ENCODE measurements around the gene MTUS2.
A peak's percentile ranks its signal among the peaks of the same experiment; 100 is the strongest.
"Not testable (repeated sequence)": the region's sequence is repeated elsewhere in the genome, so short reads cannot be mapped to it uniquely, and the experiment has no call there.

Gene MTUS2

DNA sequence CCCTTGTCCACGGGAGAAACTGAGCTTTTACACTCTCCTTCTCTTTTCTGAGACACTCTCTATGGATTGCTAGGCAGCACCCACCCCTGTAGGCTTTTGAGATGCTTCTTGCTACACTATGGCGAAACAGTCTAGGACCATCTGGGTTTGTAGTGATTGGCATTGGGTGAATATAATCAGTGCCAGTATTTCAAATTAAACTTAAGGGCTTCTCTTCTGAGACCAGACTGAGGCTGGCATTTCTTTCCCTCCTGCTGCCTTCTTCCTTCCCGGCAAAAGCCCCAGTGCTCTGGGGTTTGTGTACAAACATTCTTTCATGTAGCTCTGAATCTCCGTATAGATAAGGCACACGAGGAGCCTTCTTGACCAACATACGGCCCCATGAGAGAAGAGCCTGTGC, 498.6 kb downstream of the MTUS2 start:
- DNase-seq (ENCODE audit: low read depth) = no peak

DNA sequence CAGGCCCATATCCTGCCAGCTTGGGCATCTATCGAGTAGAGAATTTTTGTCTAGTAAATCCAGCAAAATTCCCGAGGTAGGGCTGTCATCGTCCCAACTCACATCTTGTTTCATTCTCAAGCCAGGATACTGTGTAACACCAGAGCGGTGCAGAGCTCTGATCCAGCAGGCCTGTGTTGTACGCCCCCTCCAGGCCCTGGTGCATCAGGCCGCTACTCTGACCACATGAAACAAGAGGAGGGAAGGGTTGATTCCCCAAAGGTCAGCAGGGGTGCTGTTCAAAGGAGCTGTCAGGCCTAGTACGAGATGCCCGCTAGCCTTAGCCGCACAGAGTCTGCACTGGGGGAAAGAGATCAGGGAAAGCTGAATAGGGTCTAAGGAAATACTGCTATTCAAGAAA, 499.3 kb downstream of the MTUS2 start:
- no peak for DNase-seq (ENCODE audit: low read depth)

DNA sequence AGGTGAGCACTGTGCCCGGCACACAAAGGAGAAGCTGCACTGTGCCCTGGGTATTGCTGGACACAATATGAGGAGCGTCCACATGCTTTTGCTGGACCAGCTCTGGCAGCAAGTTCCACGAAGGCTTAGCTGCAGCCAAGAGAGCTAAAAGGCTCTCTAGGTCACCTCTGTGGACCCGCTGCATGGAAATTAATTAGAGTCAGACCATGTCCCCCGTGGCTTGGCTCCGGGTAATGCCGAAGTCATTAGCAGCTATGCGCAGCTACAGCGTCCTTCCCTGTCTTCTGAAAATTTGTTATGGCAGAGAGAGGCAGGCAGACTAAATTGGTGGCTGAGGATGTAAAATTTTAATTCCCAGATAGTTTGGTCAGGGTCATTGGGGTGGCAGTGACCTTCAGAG, 503.8 kb downstream of the MTUS2 start:
- DNase-seq (ENCODE audit: low read depth) = no peak

DNA sequence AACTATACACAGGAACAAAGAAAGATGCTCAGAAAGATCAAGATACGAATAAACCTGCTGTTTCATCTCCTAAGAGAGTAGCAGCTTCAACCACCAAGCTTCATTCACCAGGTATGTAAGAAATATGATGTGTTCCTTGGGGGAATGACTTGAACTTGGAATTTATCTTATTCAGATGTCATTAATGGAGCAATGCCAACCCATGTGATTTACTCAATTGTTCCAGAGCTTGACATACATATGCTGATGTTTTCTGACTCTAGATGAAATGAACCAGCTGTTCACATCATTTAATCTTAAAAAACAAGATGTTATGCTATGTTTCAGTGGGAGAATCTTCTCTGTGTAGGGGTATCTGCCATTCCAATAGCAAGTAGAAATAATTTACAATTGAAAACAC, 504.5 kb downstream of the MTUS2 start:
- no peak for DNase-seq (ENCODE audit: low read depth)

GRCh38 chr13:29328501-29328900, 508.4 kb downstream of the MTUS2 start:
- no peak for DNase-seq (ENCODE audit: low read depth)

DNA sequence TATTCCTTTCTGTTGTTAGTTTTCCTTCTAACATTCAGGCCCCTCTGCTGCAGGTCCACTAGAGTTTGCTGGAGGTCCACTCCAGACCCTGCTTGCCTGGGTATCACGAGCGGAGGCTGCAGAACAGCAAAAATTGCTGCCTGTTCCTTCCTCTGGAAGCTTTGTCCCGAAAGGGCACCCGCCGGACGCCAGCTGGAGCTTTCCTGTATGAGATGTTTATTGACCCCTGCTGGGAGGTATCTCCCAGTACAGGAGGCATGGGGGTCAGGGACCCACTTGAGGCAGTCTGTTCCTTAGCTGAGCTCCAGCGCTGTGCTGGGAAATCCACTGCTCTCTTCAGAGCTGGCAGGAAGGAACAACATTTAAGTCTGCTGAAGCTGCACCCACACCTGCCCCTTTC, 516.2 kb downstream of the MTUS2 start:
- no peak for DNase-seq (ENCODE audit: low read depth)

DNA sequence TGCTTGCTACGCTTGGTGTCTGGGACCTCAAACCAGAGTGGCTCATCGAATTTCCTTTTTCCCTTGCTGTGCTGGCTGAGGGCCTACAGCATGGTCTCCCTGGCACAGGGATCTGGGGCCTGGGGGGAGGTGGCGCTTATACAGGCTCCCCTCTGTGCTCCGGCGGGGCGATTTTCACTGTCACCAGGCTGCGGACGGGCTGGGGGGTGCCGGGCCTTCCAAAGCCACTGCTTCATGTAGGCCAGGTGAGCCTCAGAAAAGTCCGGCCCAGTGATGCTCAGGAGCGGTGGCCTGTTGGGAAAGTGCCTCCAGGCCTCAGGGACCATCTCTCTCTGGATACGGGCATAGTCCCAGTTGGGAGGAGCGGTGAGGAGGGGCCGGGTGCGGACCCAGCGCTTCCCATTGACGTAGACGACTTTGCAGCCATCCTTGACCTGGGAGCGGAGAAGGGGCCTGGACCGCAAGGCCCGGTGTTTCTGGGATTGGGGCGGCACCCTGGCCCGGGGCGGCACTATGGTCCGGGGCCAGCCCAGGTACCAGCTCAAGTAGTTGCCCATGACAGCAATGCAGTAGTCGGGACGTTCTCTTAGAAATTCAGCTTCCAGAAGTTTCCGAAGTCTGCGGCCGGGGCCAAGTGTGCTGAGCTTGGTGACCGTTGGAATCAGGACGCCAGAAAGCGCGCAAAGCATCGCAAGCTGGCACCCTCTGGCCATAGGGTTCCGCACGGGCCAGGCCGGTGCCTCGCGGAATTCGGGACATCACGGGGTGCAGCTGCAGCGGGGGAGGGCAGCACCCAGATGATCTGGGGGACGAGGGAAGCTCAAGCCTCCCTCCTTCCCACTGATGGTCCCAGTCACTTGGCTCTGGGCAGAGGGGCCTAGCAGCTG, 519.5 kb downstream of the MTUS2 start:
- DNase-seq (ENCODE audit: low read depth) = no peak

- not testable (repeated sequence) for DNase-seq (ENCODE audit: low read depth)
Observed at GRCh38 chr13:29345860-29346582, 525.9 kb downstream of the MTUS2 start.

DNA sequence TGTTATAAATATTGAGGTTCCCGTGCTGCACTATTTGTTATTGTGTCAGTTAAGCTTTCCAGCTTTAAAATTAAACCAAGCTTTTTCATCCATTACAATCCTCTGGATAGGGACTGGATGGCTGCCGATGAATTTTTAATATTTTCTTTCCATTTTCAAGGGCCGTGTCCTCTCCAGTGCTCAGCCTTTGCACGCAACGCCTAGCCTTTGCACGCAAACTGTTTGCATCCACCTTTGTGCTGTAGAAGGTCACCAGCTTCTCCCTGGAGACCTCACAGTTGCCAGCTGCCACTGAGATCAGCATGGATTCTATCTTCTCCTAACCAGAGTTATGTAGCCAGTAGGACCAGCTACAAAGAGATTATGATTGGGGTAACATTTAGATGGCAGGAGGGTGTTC, 534.9 kb downstream of the MTUS2 start:
- no peak for DNase-seq (ENCODE audit: low read depth)

- no peak for DNase-seq (ENCODE audit: low read depth)
Observed at GRCh38 chr13:29359181-29359580, 539.0 kb downstream of the MTUS2 start.

GRCh38 chr13:29361716-29362115, 541.6 kb downstream of the MTUS2 start:
- DNase-seq (ENCODE audit: low read depth) = no peak

DNA sequence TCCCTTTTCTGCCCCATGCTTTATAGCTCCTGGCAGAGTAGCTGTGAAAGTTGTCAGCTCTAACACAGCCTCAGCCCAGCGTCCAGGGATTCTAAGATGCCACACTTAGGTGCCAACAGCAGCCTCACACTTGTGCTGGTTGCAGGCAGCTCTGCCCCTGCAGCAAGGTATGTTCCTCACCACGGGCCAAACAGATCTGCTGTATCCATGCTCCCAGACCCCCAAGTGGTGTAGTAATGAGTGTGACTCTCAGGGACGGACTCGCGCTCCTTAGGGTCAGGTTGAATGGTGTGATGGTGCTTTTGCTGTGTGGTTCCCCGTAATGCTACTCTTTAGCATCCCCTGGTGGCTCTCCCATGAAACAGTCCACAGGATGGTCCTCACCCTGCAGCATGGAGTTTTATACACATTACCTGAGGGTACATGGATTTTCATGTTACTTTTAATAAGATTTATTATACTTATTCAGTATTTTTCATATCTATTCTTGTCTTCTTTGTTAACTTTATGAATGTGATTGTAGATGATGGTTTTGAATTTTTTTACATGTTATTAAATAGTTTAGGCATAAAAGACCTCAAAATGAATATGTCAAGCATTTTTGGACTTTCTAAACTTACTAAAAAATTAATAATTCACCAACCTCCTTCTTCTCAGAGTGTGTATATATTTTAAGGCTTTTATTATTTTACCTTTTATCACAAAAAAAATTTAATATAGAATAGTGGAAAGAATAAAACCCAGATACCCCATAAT, 542.9 kb downstream of the MTUS2 start:
- peak; percentile 5 for DNase-seq (ENCODE audit: low read depth)

GRCh38 chr13:29369060-29369743, 549.1 kb downstream of the MTUS2 start:
- no peak for DNase-seq (ENCODE audit: low read depth)

GRCh38 chr13:29379281-29379680, 559.1 kb downstream of the MTUS2 start:
- DNase-seq (ENCODE audit: low read depth) = no peak

DNA sequence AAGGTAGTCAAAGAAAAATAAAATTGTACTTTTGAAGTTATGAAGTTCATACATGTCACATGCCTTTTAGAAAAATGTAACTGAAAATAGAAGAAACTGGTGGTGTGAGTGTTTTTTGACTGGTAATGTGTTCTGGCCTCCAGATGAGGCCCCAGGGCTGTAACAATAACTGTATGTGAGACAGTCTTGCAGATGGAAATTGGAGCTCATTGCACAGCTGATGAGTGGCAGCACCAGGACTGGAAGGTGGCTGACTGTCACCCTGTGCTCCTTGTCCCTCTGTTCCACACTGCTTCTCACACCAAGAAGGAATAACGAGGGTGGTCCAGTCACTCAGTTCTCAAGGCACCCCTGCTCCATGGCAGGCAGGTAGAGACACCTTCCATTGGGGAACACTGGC, 559.7 kb downstream of the MTUS2 start:
- no peak for DNase-seq (ENCODE audit: low read depth)

DNA sequence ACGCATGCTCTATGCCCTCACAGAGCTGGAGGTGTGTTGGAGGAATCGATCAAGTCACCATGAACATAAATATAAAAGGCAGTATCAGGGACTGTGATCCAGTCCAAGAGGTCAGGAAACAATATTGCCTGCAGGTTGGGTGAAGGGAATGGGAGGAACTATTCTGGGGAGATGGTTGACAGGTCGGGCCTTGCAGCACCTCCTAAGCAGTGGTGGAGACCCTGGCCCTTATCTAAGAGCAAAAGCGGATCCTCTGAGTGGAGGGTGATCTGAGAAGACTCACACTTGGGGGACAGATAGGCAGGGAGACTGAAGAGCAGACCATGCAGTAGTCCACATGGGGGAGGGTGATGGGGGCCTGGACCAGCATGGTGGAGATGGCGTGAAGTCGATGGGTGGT, 561.9 kb downstream of the MTUS2 start:
- DNase-seq (ENCODE audit: low read depth) = no peak

- DNase-seq (ENCODE audit: low read depth) = no peak
Observed at GRCh38 chr13:29383476-29383875, 563.3 kb downstream of the MTUS2 start.

GRCh38 chr13:29384466-29384865, 564.3 kb downstream of the MTUS2 start:
- no peak for DNase-seq (ENCODE audit: low read depth)

DNA sequence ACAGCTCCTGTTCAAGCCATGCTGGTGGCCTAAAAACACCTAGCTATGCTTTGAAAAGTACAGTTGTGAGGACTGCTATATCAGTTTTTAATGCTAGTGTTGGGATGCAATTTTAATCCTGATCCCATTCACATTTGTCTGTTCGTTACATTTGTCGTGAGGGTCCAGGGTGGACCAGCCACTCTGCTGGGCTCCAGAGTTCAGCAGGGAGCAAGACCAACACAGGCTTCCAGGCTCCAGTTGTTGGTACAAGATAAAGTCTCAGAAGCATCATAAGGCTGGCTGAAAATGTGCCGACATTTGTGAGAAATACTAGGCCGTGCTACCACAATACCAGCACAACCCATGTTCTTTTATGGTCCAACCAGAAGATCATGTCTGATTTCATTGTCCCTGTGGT, 564.7 kb downstream of the MTUS2 start:
- no peak for DNase-seq (ENCODE audit: low read depth)

DNA sequence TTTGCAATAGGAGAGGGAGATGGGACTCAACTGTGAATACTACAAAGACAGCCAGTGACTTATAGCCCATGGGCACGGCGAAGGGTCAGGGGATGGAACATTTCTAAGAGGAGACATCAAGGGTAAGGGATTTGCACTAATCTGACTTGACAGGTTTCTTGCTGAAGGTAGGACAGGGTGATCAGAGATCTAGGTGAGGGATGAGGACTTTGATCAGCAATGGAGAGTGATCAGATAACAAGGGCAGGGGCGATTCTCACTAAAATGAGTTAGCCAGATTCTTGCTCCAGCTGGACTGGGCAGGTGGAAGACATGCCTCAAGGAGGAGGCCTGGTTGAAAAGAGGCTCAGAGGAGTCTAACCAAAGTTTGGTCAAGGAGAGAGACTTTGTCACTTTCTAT, 566.1 kb downstream of the MTUS2 start:
- no peak for DNase-seq (ENCODE audit: low read depth)

GRCh38 chr13:29390598-29390997, 570.5 kb downstream of the MTUS2 start:
- not testable (repeated sequence) for DNase-seq (ENCODE audit: low read depth)

- DNase-seq (ENCODE audit: low read depth) = no peak
Observed at GRCh38 chr13:29396446-29396845, 576.3 kb downstream of the MTUS2 start.
